M059J (cell line): ENCODE measurements around the gene ATP8A2. TPM values are rescaled to one million over a fixed set of nuclear protein-coding genes. Genes with fewer than 3 reads are reported as not detected.
"Not testable (repeated sequence)": the region's sequence is repeated elsewhere in the genome, so short reads cannot be mapped to it uniquely, and the experiment has no call there.

ENCODE experiments used
- DNase-seq: peaks from one replicate; pipeline ENCODE4 v3.0.0-alpha.2; 2012; ENCODE audit warnings: low read depth
- total RNA-seq: library from RNA; depleted of rRNA; stranded (reverse); fragments of >200 nt; shearing (Covaris generic); gene quantifications from 2 replicates; pipeline ENCODE4 v1.2.3, GENCODE V29; 2014

Gene ATP8A2
- total RNA-seq, 1 experiment from 2014 or later = 0.44 TPM

GRCh38 chr13:25764378-25764777 is 392.6 kb downstream of the ATP8A2 start:
- DNase-seq = no peak

- no peak for DNase-seq
Observed at GRCh38 chr13:25765266-25765665, 393.5 kb downstream of the ATP8A2 start.

- peak; percentile 55 for DNase-seq
Observed at GRCh38 chr13:25766576-25766975, 394.8 kb downstream of the ATP8A2 start.

GRCh38 chr13:25766991-25767390 is 395.2 kb downstream of the ATP8A2 start:
- no peak for DNase-seq

- DNase-seq = no peak
Observed at GRCh38 chr13:25768376-25768775, 396.6 kb downstream of the ATP8A2 start.

- DNase-seq = no peak
Observed at GRCh38 chr13:25768838-25769237, 397.1 kb downstream of the ATP8A2 start.

- DNase-seq = no peak
Observed at GRCh38 chr13:25770601-25771000, 398.8 kb downstream of the ATP8A2 start.

GRCh38 chr13:25771202-25771601 is 399.4 kb downstream of the ATP8A2 start:
- DNase-seq = peak; percentile 71

- peak; percentile 85 for DNase-seq
Observed at GRCh38 chr13:25771641-25772478, 400.1 kb downstream of the ATP8A2 start.

- DNase-seq = not testable (repeated sequence)
Observed at GRCh38 chr13:25772534-25772933, 400.8 kb downstream of the ATP8A2 start.

- DNase-seq = not testable (repeated sequence)
Observed at GRCh38 chr13:25774056-25774455, 402.3 kb downstream of the ATP8A2 start.

- no peak for DNase-seq
Observed at GRCh38 chr13:25775275-25775674, 403.5 kb downstream of the ATP8A2 start.

GRCh38 chr13:25775986-25776385 is 404.2 kb downstream of the ATP8A2 start:
- DNase-seq = no peak

- DNase-seq = no peak
Observed at GRCh38 chr13:25776722-25777121, 404.9 kb downstream of the ATP8A2 start.

- no peak for DNase-seq
Observed at GRCh38 chr13:25777509-25777908, 405.7 kb downstream of the ATP8A2 start.

GRCh38 chr13:25778365-25778764 is 406.6 kb downstream of the ATP8A2 start:
- DNase-seq = no peak

GRCh38 chr13:25778808-25779305 is 407.1 kb downstream of the ATP8A2 start:
- no peak for DNase-seq

- no peak for DNase-seq
Observed at GRCh38 chr13:25783076-25783475, 411.3 kb downstream of the ATP8A2 start.

- DNase-seq = no peak
Observed at GRCh38 chr13:25783601-25784024, 411.8 kb downstream of the ATP8A2 start.

- no peak for DNase-seq
Observed at GRCh38 chr13:25784119-25784518, 412.3 kb downstream of the ATP8A2 start.

- DNase-seq = not testable (repeated sequence)
Observed at GRCh38 chr13:25790137-25790536, 418.4 kb downstream of the ATP8A2 start.

- DNase-seq = no peak
Observed at GRCh38 chr13:25795277-25795676, 423.5 kb downstream of the ATP8A2 start.

GRCh38 chr13:25796474-25796873 is 424.7 kb downstream of the ATP8A2 start:
- peak; percentile 22 for DNase-seq
